ENCODE data around the gene ZNF503.

- TF ChIP-seq CTCF (IDR thresholded peaks at IDR 0.05; ENCODE audit: low read depth, low read length) (no peak), EZH2phosphoT487 (IDR thresholded peaks at IDR 0.05; ENCODE audit: low read depth) (no peak)
Measured at GRCh38 chr10:75430000-75430763, 28.6 kb upstream of the ZNF503 start.

Measured in OCI-LY3 (cell line).